SK-N-SH treated with all-trans-retinoic acid at 6 μM for 48 hours (cell line): ENCODE results near the gene CHRNA9.

ENCODE experiments used
- ATAC-seq: fragments of 200-7000 bp; cut with Tn5 transposase; 3 replicates; pipeline ENCODE4 v1.9.1; 2020; ENCODE audit warnings: mild to moderate bottlenecking, moderate library complexity
- ARNTL ChIP-seq: fragments of 450-650 bp; formaldehyde crosslinking; IDR thresholded peaks from 2 replicates; pipeline ENCODE4 v1.5.0; 2020; ENCODE audit warnings: low read depth, mild to moderate bottlenecking, moderate library complexity, borderline replicate concordance
- BACH2 ChIP-seq: fragments of 250-450 bp; sonication (Bioruptor Pico); IDR thresholded peaks from 2 replicates; pipeline ENCODE4 v1.9.0; 2021; ENCODE audit warnings: mild to moderate bottlenecking, borderline replicate concordance
- CREB5 ChIP-seq: fragments of 250-450 bp; sonication (Bioruptor Pico); IDR thresholded peaks from 2 replicates; pipeline ENCODE4 v1.5.1; 2020; ENCODE audit warnings: low read depth, mild to moderate bottlenecking, moderate library complexity
- CSDC2 ChIP-seq: fragments of 250-450 bp; sonication (Bioruptor Pico); IDR thresholded peaks from 2 replicates; pipeline ENCODE4 v1.5.0; 2020; ENCODE audit warnings: mild to moderate bottlenecking, moderate library complexity
- CSRNP3 ChIP-seq: fragments of 250-450 bp; sonication (Bioruptor Pico); IDR thresholded peaks from 2 replicates; pipeline ENCODE4 v1.5.1; 2021; ENCODE audit warnings: mild to moderate bottlenecking, moderate library complexity
- GLIS3 ChIP-seq: fragments of 250-450 bp; sonication (Bioruptor Pico); IDR thresholded peaks from 2 replicates; pipeline ENCODE4 v1.5.0; 2020; ENCODE audit warnings: mild to moderate bottlenecking, moderate library complexity
- OSR1 ChIP-seq: fragments of 250-450 bp; sonication (Bioruptor Pico); IDR thresholded peaks from 2 replicates; pipeline ENCODE4 v1.8.0; 2022; ENCODE audit warnings: moderate library complexity, mild to moderate bottlenecking, inconsistent platforms
- PPARA ChIP-seq: fragments of 250-450 bp; sonication (Bioruptor Pico); IDR thresholded peaks from 2 replicates; pipeline ENCODE4 v1.5.0; 2020; ENCODE audit warnings: mild to moderate bottlenecking, borderline replicate concordance
- RARB ChIP-seq: fragments of 250-450 bp; sonication (Bioruptor Pico); IDR thresholded peaks from 2 replicates; pipeline ENCODE4 v1.8.0; 2021; ENCODE audit warnings: mild to moderate bottlenecking, moderate library complexity
- TCF4 ChIP-seq: fragments of 250-450 bp; sonication (Bioruptor Pico); IDR thresholded peaks from 2 replicates; pipeline ENCODE4 v1.8.0; 2021; ENCODE audit warnings: mild to moderate bottlenecking, moderate library complexity, borderline replicate concordance
- TOX ChIP-seq: fragments of 250-450 bp; sonication (Bioruptor Pico); IDR thresholded peaks from 2 replicates; pipeline ENCODE4 v1.8.0; 2021; ENCODE audit warnings: mild to moderate bottlenecking, moderate library complexity, borderline replicate concordance
- ZC3H10 ChIP-seq: fragments of 250-450 bp; sonication (Bioruptor Pico); IDR thresholded peaks from 2 replicates; pipeline ENCODE4 v1.5.1; 2021; ENCODE audit warnings: mild to moderate bottlenecking, moderate library complexity
- ZFP3 ChIP-seq: fragments of 250-450 bp; sonication (Bioruptor Pico); IDR thresholded peaks from 2 replicates; pipeline ENCODE4 v1.5.0; 2020; ENCODE audit warnings: mild to moderate bottlenecking, moderate library complexity
- ZFP30 ChIP-seq: fragments of 450-650 bp; formaldehyde crosslinking; IDR thresholded peaks from 2 replicates; pipeline ENCODE4 v1.5.0; 2022; ENCODE audit warnings: mild to moderate bottlenecking, moderate library complexity
- ZNF565 ChIP-seq: fragments of 450-650 bp; formaldehyde crosslinking; conservative IDR thresholded peaks from 2 replicates; pipeline ENCODE4 v1.5.0; 2020; ENCODE audit warnings: low read depth, mild to moderate bottlenecking, moderate library complexity
- ZNF70 ChIP-seq: fragments of 450-650 bp; formaldehyde crosslinking; IDR thresholded peaks from 2 replicates; pipeline ENCODE4 v1.5.0; 2020; ENCODE audit warnings: mild to moderate bottlenecking, moderate library complexity
- ZNF8 ChIP-seq: fragments of 450-650 bp; formaldehyde crosslinking; IDR thresholded peaks from 2 replicates; pipeline ENCODE4 v1.5.0; 2020; ENCODE audit warnings: mild to moderate bottlenecking, moderate library complexity
- TF ChIP-seq, protein P1 (sequence below): fragments of 250-450 bp; sonication (Bioruptor Pico); IDR thresholded peaks from 2 replicates; pipeline ENCODE4 v1.5.0; 2020; ENCODE audit warnings: mild to moderate bottlenecking, moderate library complexity
- TF ChIP-seq, protein P2 (sequence below): fragments of 250-450 bp; sonication (Bioruptor Pico); IDR thresholded peaks from 2 replicates; pipeline ENCODE4 v1.8.0; 2020; ENCODE audit warnings: mild to moderate bottlenecking, moderate library complexity, borderline replicate concordance
- TF ChIP-seq, protein P3 (sequence below): fragments of 250-450 bp; sonication (Bioruptor Pico); IDR thresholded peaks from 2 replicates; pipeline ENCODE4 v1.8.0; 2021; ENCODE audit warnings: low read depth, mild to moderate bottlenecking, moderate library complexity, borderline replicate concordance

CHRNA9 gene

DNA sequence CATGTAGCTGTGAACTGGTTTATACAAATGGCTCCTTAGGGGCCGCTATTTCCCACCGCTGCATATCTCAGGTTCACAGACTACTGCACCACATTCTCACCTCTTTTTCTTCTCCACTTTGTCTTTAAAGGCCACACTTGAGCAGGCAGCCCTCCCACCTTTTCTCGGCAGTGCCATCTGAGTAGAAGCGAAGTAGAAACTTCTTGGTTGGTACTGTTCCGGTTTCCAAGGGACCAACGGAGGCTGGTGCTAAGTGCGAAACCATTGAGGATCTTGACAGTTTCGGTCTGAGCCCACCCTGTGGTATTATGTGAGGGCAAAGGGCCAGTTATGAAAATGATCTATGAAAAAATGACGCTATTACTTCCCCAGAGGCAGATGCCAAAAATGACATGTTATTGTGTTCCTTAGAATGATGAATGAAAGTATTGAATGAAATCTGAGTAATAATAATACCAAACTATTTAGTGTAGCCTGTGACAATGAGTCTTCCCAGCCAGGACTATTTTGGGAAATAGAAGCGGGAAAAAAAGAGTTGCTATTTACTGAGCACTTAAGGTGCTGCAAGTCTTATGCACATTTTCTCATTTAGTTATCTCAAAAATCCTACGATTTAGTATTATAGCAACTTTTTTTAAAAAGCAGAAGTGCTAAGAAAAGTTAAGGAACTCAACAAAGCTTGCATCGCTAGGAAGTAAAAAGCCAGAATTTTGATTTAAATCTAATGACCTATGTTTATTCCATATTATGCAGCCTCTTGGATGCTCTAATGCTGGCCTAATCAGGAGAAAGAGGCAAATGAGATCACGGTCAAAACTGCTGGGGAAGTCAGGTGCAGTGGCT is 29.6 kb upstream of the CHRNA9 start (continued):
- no peak for TF ChIP-seq CSRNP3
- no peak for TF ChIP-seq ZC3H10 (CRISPR knock-in tag)
- TF ChIP-seq CREB5: no peak
- TF ChIP-seq, protein P1, sequence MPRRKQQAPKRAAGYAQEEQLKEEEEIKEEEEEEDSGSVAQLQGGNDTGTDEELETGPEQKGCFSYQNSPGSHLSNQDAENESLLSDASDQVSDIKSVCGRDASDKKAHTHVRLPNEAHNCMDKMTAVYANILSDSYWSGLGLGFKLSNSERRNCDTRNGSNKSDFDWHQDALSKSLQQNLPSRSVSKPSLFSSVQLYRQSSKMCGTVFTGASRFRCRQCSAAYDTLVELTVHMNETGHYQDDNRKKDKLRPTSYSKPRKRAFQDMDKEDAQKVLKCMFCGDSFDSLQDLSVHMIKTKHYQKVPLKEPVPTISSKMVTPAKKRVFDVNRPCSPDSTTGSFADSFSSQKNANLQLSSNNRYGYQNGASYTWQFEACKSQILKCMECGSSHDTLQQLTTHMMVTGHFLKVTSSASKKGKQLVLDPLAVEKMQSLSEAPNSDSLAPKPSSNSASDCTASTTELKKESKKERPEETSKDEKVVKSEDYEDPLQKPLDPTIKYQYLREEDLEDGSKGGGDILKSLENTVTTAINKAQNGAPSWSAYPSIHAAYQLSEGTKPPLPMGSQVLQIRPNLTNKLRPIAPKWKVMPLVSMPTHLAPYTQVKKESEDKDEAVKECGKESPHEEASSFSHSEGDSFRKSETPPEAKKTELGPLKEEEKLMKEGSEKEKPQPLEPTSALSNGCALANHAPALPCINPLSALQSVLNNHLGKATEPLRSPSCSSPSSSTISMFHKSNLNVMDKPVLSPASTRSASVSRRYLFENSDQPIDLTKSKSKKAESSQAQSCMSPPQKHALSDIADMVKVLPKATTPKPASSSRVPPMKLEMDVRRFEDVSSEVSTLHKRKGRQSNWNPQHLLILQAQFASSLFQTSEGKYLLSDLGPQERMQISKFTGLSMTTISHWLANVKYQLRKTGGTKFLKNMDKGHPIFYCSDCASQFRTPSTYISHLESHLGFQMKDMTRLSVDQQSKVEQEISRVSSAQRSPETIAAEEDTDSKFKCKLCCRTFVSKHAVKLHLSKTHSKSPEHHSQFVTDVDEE: no peak

GRCh38 chr4:40306226-40306625 is 28.9 kb upstream of the CHRNA9 start:
- no peak for TF ChIP-seq OSR1 (CRISPR knock-in tag)
- no peak for TF ChIP-seq ZC3H10 (CRISPR knock-in tag)
- TF ChIP-seq ZFP30 (CRISPR knock-in tag): no peak
- no peak for TF ChIP-seq GLIS3 (CRISPR knock-in tag)
- no peak for TF ChIP-seq PPARA (CRISPR knock-in tag)
- no peak for TF ChIP-seq TCF4 (CRISPR knock-in tag)
- TF ChIP-seq CREB5: no peak
- TF ChIP-seq ZFP3 (CRISPR knock-in tag): no peak
- no peak for TF ChIP-seq BACH2
- TF ChIP-seq CSDC2: no peak
- TF ChIP-seq, protein P2, sequence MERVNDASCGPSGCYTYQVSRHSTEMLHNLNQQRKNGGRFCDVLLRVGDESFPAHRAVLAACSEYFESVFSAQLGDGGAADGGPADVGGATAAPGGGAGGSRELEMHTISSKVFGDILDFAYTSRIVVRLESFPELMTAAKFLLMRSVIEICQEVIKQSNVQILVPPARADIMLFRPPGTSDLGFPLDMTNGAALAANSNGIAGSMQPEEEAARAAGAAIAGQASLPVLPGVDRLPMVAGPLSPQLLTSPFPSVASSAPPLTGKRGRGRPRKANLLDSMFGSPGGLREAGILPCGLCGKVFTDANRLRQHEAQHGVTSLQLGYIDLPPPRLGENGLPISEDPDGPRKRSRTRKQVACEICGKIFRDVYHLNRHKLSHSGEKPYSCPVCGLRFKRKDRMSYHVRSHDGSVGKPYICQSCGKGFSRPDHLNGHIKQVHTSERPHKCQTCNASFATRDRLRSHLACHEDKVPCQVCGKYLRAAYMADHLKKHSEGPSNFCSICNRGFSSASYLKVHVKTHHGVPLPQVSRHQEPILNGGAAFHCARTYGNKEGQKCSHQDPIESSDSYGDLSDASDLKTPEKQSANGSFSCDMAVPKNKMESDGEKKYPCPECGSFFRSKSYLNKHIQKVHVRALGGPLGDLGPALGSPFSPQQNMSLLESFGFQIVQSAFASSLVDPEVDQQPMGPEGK (CRISPR knock-in tag): no peak
- TF ChIP-seq, protein P3, sequence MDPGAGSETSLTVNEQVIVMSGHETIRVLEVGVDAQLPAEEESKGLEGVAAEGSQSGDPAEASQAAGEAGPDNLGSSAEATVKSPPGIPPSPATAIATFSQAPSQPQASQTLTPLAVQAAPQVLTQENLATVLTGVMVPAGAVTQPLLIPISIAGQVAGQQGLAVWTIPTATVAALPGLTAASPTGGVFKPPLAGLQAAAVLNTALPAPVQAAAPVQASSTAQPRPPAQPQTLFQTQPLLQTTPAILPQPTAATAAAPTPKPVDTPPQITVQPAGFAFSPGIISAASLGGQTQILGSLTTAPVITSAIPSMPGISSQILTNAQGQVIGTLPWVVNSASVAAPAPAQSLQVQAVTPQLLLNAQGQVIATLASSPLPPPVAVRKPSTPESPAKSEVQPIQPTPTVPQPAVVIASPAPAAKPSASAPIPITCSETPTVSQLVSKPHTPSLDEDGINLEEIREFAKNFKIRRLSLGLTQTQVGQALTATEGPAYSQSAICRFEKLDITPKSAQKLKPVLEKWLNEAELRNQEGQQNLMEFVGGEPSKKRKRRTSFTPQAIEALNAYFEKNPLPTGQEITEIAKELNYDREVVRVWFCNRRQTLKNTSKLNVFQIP (CRISPR knock-in tag): no peak
- no peak for TF ChIP-seq ZNF70 (CRISPR knock-in tag)
- TF ChIP-seq, all 23 proteins: peak for 0
- ATAC-seq: no peak

- no peak for ATAC-seq
- TF ChIP-seq CREB5 (no peak), TOX (no peak), ARNTL (CRISPR knock-in tag) (no peak), ZNF565 (CRISPR knock-in tag) (no peak), ZNF8 (no peak), ZFP3 (CRISPR knock-in tag) (no peak), PPARA (CRISPR knock-in tag) (no peak), OSR1 (CRISPR knock-in tag) (no peak), CSDC2 (no peak), CSRNP3 (no peak), RARB (CRISPR knock-in tag) (no peak)
- TF ChIP-seq, protein P1: no peak
Measured at GRCh38 chr4:40306976-40307375, 28.2 kb upstream of the CHRNA9 start.
